Liver (tissue), 3 donors: Measurements from ENCODE around the gene GRK6.

Experiments
- CTCF ChIP-seq: fragments of 150-350 bp; IDR thresholded peaks from 2 replicates; pipeline ENCODE4 v1.5.1; 2017; ENCODE audit warnings: improper control_type of control experiment, low read depth, low read length; ENCODE audit not compliant: missing input control
- FOXA1 ChIP-seq: IDR thresholded peaks from 2 replicates; pipeline ENCODE4 v1.6.1; 2016; ENCODE audit warnings: antibody characterized with exemption
- GABPA ChIP-seq, 2 donors: IDR thresholded peaks in 1 of 2; conservative IDR thresholded peaks in 1 of 2; 2 replicates each; pipeline ENCODE4 v1.6.1; 2016; ENCODE audit warnings: antibody characterized with exemption in 2 of 2, mild to moderate bottlenecking in 1 of 2, moderate library complexity in 1 of 2
- REST ChIP-seq: IDR thresholded peaks from 2 replicates; pipeline ENCODE4 v1.6.1; 2016; ENCODE audit warnings: antibody characterized with exemption, mild to moderate bottlenecking
- RXRA ChIP-seq, 2 donors: IDR thresholded peaks; 2 replicates each; pipeline ENCODE4 v1.6.1; 2017 to 2018; ENCODE audit warnings: antibody characterized with exemption in 2 of 2, mild to moderate bottlenecking in 1 of 2
- TAF1 ChIP-seq: conservative IDR thresholded peaks from 2 replicates; pipeline ENCODE4 v1.6.1; 2016; ENCODE audit warnings: antibody characterized with exemption, mild to moderate bottlenecking
- YY1 ChIP-seq: IDR thresholded peaks from 2 replicates; pipeline ENCODE4 v1.6.1; 2016; ENCODE audit warnings: antibody characterized with exemption, mild to moderate bottlenecking
- TF ChIP-seq, protein P1 (sequence below): IDR thresholded peaks from 2 replicates; pipeline ENCODE4 v1.6.1; 2016; ENCODE audit warnings: antibody characterized with exemption
- donor health status: healthy.
- donor health status: healthy.

- TF ChIP-seq CTCF (no peak), TAF1 (no peak), REST (no peak), RXRA (IDR thresholded peaks at IDR 0.05) (no peak), GABPA (IDR thresholded peaks at IDR 0.05 in 1 of 2, conservative IDR thresholded peaks at IDR 0.05 in 1 of 2) (no peak), YY1 (no peak), FOXA1 (no peak)
- TF ChIP-seq, protein P1, sequence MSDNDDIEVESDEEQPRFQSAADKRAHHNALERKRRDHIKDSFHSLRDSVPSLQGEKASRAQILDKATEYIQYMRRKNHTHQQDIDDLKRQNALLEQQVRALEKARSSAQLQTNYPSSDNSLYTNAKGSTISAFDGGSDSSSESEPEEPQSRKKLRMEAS, result no peak
Measured at GRCh38 chr5:177385720-177386119, 40.8 kb upstream of the GRK6 start.
